Measurements from ENCODE around the gene G3BP2. TPM values are rescaled to one million over a fixed set of nuclear protein-coding genes. Genes with fewer than 3 reads are reported as not detected.

Gene G3BP2
- total and polyA plus RNA-seq, 12 donors, result 10.6 to 119 (median 87.1) TPM

GRCh38 chr4:75593393-75593792 lies 79.8 kb downstream of the G3BP2 start:
- TF ChIP-seq CTCF (IDR thresholded peaks at IDR 0.05), result no peak
- DNase-seq (no peak), ATAC-seq (no peak)
- H3K27ac ChIP-seq, result no peak overlapping the region
- no peaks in the 10 kb centered on the region for H3K4me1 ChIP-seq
- no peaks in the 10 kb centered on the region for H3K27me3 ChIP-seq
- H3K4me3 ChIP-seq, result no peak overlapping the region
- no peaks in the 10 kb centered on the region for H3K36me3 ChIP-seq
- intact Hi-C loops (cut with DNase I), result loop anchor here in 1 of 10 donors (5.0 kb wide), 1 partner anchor 434 kb away; no protein-coding TSS in a partner anchor
- WGBS, 2 donors, result 73 to 81% methylated on average over 1 of the region's 1 CpG
- no peaks in the 10 kb centered on the region for H3K9me3 ChIP-seq

Other genes starting within 250 kb of the G3BP2 start
- gene RCHY1, start 159.0 kb downstream of the G3BP2 start, total RNA-seq, result 10 to 100 TPM; 37.4 to 62.0 (median 50.3) TPM
- gene RCHY1, start 159.0 kb downstream of the G3BP2 start, polyA plus RNA-seq, result 10 to 100 TPM; 15.5 to 16.3 TPM
- 10 to 100 TPM; 13.0 to 21.7 (median 18.3) TPM for gene THAP6, start 158.9 kb downstream of the G3BP2 start, total RNA-seq
- 1 to 10 TPM; 4.0 to 5.0 TPM for gene THAP6, start 158.9 kb downstream of the G3BP2 start, polyA plus RNA-seq
- gene ODAPH, start 117.3 kb downstream of the G3BP2 start, total RNA-seq, result not detected
- under 1 TPM; 0.06 to 0.37 TPM for gene ODAPH, start 117.3 kb downstream of the G3BP2 start, polyA plus RNA-seq
- under 1 TPM in 9 of 10 donors, not detected in 1; 0.10 to 0.56 (median 0.34) TPM for gene CDKL2, start 42.9 kb downstream of the G3BP2 start, total RNA-seq
- under 1 TPM in 1 of 2 donors, not detected in 1; 0.01 TPM for gene CDKL2, start 42.9 kb downstream of the G3BP2 start, polyA plus RNA-seq
- gene USO1, start 51.2 kb upstream of the G3BP2 start, total RNA-seq, result 10 to 100 TPM; 71.2 to 98.7 (median 81.5) TPM
- gene USO1, start 51.2 kb upstream of the G3BP2 start, polyA plus RNA-seq, result 10 to 100 TPM; 43.8 to 45.1 TPM
- not detected for gene PPEF2, start 229.0 kb upstream of the G3BP2 start, total RNA-seq
- not detected for gene PPEF2, start 229.0 kb upstream of the G3BP2 start, polyA plus RNA-seq

All from heart right ventricle (tissue), 16 donors.